Measurements from ENCODE around the gene CCDC136. TPM values are rescaled to one million over a fixed set of nuclear protein-coding genes. Genes with fewer than 3 reads are reported as not detected.

The CCDC136 gene
- total and polyA plus RNA-seq, 2 experiments from 2014 or later, result 27.1 to 55.7 TPM

- Histone ChIP-seq H3K27me3 (ENCODE audit: insufficient read depth) (no peaks in the 10 kb centered on the region), H3K4me2 (no peak overlapping the region), H3K79me2 (replicated peaks; ENCODE audit: insufficient read depth) (no peaks in the 10 kb centered on the region), H4K20me1 (replicated peaks; ENCODE audit: insufficient read depth) (0 out of 2 replicates have a peak, but pooled peaks cover 3% of the 10 kb centered on the region), H3K36me3 (ENCODE audit: insufficient read depth) (peaks cover 20% of the 10 kb centered on the region; the same call in 1 of the 2 replicates), H3K4me1 (ENCODE audit: insufficient read depth) (peaks cover 10% of the 10 kb centered on the region; the same call in 1 of the 2 replicates), H3F3A (replicated peaks; ENCODE audit: low read depth) (no peaks in the 10 kb centered on the region), H3K4me3 (no peak overlapping the region), H3K9me2 (ENCODE audit: insufficient read depth) (no peaks in the 10 kb centered on the region), H2AFZ (no peak overlapping the region), H3K27ac (ENCODE audit: low read depth) (no peak overlapping the region)
- H3K36me3 Mint-ChIP-seq (ENCODE audit: low read depth), result peaks cover 43% of the 10 kb centered on the region
- no peaks in the 10 kb centered on the region for H3K27me3 Mint-ChIP-seq (ENCODE audit: insufficient read depth, low read depth, poor library complexity)
- peaks cover 8% of the 10 kb centered on the region for H3K4me1 Mint-ChIP-seq
- no peak overlapping the region for H3K4me3 Mint-ChIP-seq
- no peak overlapping the region for H3K27ac Mint-ChIP-seq
- TF ChIP-seq ZNF331 (CRISPR knock-in tag; IDR thresholded peaks at IDR 0.05; ENCODE audit: low read depth), result no peak
- TF ChIP-seq JUNB (IDR thresholded peaks at IDR 0.05; ENCODE audit: unreplicated experiment), result no peak
- TF ChIP-seq NANOG (IDR thresholded peaks at IDR 0.05; ENCODE audit: borderline replicate concordance), result no peak
- TF ChIP-seq, protein P1, sequence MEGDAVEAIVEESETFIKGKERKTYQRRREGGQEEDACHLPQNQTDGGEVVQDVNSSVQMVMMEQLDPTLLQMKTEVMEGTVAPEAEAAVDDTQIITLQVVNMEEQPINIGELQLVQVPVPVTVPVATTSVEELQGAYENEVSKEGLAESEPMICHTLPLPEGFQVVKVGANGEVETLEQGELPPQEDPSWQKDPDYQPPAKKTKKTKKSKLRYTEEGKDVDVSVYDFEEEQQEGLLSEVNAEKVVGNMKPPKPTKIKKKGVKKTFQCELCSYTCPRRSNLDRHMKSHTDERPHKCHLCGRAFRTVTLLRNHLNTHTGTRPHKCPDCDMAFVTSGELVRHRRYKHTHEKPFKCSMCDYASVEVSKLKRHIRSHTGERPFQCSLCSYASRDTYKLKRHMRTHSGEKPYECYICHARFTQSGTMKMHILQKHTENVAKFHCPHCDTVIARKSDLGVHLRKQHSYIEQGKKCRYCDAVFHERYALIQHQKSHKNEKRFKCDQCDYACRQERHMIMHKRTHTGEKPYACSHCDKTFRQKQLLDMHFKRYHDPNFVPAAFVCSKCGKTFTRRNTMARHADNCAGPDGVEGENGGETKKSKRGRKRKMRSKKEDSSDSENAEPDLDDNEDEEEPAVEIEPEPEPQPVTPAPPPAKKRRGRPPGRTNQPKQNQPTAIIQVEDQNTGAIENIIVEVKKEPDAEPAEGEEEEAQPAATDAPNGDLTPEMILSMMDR (conservative IDR thresholded peaks at IDR 0.05; ENCODE audit: low read depth in 2 of 2), result no peak
- DNase-seq (ENCODE audit: low spot score), result no peak
- H3K9me3 Mint-ChIP-seq, result no peaks in the 10 kb centered on the region
- no peak for ATAC-seq
Observed at GRCh38 chr7:128809363-128809762, 17.6 kb downstream of the CCDC136 start.

DNA sequence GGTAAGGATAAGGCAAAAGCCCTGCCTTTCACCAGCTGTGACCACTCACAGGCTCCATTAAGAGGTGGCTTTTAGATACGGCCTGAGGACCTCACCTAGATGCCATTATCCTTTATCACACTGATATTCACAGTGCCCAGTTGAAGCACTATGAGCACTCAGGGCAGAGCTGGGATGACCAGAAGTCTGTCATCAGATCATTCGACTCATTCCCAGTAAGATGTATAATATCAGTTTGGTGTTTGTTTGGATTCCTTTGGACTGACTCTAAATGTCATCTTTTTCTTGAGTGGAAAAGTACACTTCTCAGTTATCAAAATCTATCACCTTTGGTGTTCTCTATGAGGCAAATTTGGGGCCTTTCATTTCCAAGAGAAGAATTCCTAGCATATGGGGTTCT is 18.7 kb downstream of the CCDC136 start:
- H3K4me2 ChIP-seq, result no peak overlapping the region
- H3K9me2 ChIP-seq (ENCODE audit: insufficient read depth), result no peaks in the 10 kb centered on the region
- Mint-ChIP-seq H3K27ac (no peak overlapping the region), H3K36me3 (ENCODE audit: low read depth) (peaks cover 39% of the 10 kb centered on the region), H3K9me3 (no peaks in the 10 kb centered on the region), H3K4me3 (no peak overlapping the region), H3K4me1 (peaks cover 2% of the 10 kb centered on the region; the same call in 2 of the 3 replicates), H3K27me3 (ENCODE audit: insufficient read depth, low read depth, poor library complexity) (no peaks in the 10 kb centered on the region)
- peaks cover 18% of the 10 kb centered on the region; the same call in 1 of the 2 replicates for H3K36me3 ChIP-seq (ENCODE audit: insufficient read depth)
- TF ChIP-seq ETS1 (IDR thresholded peaks at IDR 0.05) (no peak), NANOG (IDR thresholded peaks at IDR 0.05; ENCODE audit: borderline replicate concordance) (no peak), ZNF331 (CRISPR knock-in tag; IDR thresholded peaks at IDR 0.05; ENCODE audit: low read depth) (no peak), JUNB (IDR thresholded peaks at IDR 0.05; ENCODE audit: unreplicated experiment) (no peak), CREB1 (CRISPR knock-in tag; IDR thresholded peaks at IDR 0.05; ENCODE audit: low read depth) (no peak), EZH2 (IDR thresholded peaks at IDR 0.05; ENCODE audit: low read depth, unreplicated experiment) (no peak), EZH2phosphoT487 (IDR thresholded peaks at IDR 0.05; ENCODE audit: unreplicated experiment) (no peak), STAT1 (IDR thresholded peaks at IDR 0.05; ENCODE audit: unreplicated experiment) (no peak), ZNF114 (CRISPR knock-in tag; IDR thresholded peaks at IDR 0.05) (no peak)
- TF ChIP-seq, protein P2, sequence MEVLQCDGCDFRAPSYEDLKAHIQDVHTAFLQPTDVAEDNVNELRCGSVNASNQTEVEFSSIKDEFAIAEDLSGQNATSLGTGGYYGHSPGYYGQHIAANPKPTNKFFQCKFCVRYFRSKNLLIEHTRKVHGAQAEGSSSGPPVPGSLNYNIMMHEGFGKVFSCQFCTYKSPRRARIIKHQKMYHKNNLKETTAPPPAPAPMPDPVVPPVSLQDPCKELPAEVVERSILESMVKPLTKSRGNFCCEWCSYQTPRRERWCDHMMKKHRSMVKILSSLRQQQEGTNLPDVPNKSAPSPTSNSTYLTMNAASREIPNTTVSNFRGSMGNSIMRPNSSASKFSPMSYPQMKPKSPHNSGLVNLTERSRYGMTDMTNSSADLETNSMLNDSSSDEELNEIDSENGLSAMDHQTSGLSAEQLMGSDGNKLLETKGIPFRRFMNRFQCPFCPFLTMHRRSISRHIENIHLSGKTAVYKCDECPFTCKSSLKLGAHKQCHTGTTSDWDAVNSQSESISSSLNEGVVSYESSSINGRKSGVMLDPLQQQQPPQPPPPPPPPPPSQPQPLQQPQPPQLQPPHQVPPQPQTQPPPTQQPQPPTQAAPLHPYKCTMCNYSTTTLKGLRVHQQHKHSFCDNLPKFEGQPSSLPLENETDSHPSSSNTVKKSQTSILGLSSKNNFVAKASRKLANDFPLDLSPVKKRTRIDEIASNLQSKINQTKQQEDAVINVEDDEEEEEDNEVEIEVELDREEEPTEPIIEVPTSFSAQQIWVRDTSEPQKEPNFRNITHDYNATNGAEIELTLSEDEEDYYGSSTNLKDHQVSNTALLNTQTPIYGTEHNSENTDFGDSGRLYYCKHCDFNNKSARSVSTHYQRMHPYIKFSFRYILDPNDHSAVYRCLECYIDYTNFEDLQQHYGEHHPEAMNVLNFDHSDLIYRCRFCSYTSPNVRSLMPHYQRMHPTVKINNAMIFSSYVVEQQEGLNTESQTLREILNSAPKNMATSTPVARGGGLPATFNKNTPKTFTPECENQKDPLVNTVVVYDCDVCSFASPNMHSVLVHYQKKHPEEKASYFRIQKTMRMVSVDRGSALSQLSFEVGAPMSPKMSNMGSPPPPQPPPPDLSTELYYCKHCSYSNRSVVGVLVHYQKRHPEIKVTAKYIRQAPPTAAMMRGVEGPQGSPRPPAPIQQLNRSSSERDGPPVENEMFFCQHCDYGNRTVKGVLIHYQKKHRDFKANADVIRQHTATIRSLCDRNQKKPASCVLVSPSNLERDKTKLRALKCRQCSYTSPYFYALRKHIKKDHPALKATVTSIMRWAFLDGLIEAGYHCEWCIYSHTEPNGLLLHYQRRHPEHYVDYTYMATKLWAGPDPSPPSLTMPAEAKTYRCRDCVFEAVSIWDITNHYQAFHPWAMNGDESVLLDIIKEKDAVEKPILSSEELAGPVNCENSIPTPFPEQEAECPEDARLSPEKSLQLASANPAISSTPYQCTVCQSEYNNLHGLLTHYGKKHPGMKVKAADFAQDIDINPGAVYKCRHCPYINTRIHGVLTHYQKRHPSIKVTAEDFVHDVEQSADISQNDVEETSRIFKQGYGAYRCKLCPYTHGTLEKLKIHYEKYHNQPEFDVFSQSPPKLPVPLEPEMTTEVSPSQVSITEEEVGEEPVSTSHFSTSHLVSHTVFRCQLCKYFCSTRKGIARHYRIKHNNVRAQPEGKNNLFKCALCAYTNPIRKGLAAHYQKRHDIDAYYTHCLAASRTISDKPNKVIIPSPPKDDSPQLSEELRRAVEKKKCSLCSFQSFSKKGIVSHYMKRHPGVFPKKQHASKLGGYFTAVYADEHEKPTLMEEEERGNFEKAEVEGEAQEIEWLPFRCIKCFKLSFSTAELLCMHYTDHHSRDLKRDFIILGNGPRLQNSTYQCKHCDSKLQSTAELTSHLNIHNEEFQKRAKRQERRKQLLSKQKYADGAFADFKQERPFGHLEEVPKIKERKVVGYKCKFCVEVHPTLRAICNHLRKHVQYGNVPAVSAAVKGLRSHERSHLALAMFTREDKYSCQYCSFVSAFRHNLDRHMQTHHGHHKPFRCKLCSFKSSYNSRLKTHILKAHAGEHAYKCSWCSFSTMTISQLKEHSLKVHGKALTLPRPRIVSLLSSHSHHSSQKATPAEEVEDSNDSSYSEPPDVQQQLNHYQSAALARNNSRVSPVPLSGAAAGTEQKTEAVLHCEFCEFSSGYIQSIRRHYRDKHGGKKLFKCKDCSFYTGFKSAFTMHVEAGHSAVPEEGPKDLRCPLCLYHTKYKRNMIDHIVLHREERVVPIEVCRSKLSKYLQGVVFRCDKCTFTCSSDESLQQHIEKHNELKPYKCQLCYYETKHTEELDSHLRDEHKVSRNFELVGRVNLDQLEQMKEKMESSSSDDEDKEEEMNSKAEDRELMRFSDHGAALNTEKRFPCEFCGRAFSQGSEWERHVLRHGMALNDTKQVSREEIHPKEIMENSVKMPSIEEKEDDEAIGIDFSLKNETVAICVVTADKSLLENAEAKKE (CRISPR knock-in tag; IDR thresholded peaks at IDR 0.05), result no peak
- H3K27me3 ChIP-seq (ENCODE audit: insufficient read depth), result no peaks in the 10 kb centered on the region
- H3K4me1 ChIP-seq (ENCODE audit: insufficient read depth), result peaks cover 10% of the 10 kb centered on the region; the same call in 1 of the 2 replicates
- H3K79me2 ChIP-seq (replicated peaks; ENCODE audit: insufficient read depth), result no peaks in the 10 kb centered on the region
- no peak overlapping the region for H3K27ac ChIP-seq (ENCODE audit: low read depth)
- no peak overlapping the region for H2AFZ ChIP-seq
- ATAC-seq (no peak), DNase-seq (ENCODE audit: low spot score) (no peak)
- H3F3A ChIP-seq (replicated peaks; ENCODE audit: low read depth), result no peaks in the 10 kb centered on the region
- no peak overlapping the region for H3K4me3 ChIP-seq
- 0 out of 2 replicates have a peak, but pooled peaks cover 3% of the 10 kb centered on the region for H4K20me1 ChIP-seq (replicated peaks; ENCODE audit: insufficient read depth)

All from GM23338 (cell line).